H9 (cell line): ENCODE results near the gene PAFAH1B2. TPM values are rescaled to one million over a fixed set of nuclear protein-coding genes. Genes with fewer than 3 reads are reported as not detected.

Source experiments
- DNase-seq: peaks from one replicate; pipeline ENCODE4 v3.0.0-alpha.2; 2017
- H2AFZ ChIP-seq: one replicate; pipeline ENCODE4 v1.6.1; 2013; ENCODE audit warnings: mild to moderate bottlenecking, low read length, control low read depth, moderate library complexity
- H2AK5ac ChIP-seq: 2 replicates; pipeline ENCODE4 v1.6.1; 2013; ENCODE audit warnings: low read length, control low read depth, mixed read lengths; ENCODE audit not compliant: insufficient read length
- H2BK120ac ChIP-seq: one replicate; pipeline ENCODE4 v1.6.1; 2013; ENCODE audit warnings: low read depth, mild to moderate bottlenecking, low read length, control low read depth, inconsistent platforms; ENCODE audit not compliant: poor library complexity, severe bottlenecking
- H2BK12ac ChIP-seq: 2 replicates; pipeline ENCODE4 v1.6.1; 2013; ENCODE audit warnings: low read length, control low read depth, mixed read lengths, low read depth; ENCODE audit not compliant: insufficient read length
- H2BK15ac ChIP-seq: 2 replicates; pipeline ENCODE4 v1.6.1; 2013; ENCODE audit warnings: low read depth, low read length, control low read depth
- H2BK20ac ChIP-seq: one replicate; pipeline ENCODE4 v1.6.1; 2013; ENCODE audit warnings: low read depth, mild to moderate bottlenecking, low read length, control low read depth, inconsistent platforms; ENCODE audit not compliant: poor library complexity, severe bottlenecking
- H2BK5ac ChIP-seq: 2 replicates; pipeline ENCODE4 v1.6.1; 2013; ENCODE audit warnings: low read length, control low read depth, mixed read lengths; ENCODE audit not compliant: insufficient read length
- H3K14ac ChIP-seq: 2 replicates; pipeline ENCODE4 v1.6.1; 2013; ENCODE audit warnings: low read length, control low read depth; ENCODE audit not compliant: insufficient read depth
- H3K18ac ChIP-seq: 2 replicates; pipeline ENCODE4 v1.6.1; 2013; ENCODE audit warnings: low read depth, mild to moderate bottlenecking, mixed read lengths, low read length, control low read depth; ENCODE audit not compliant: insufficient read length
- H3K23ac ChIP-seq: 2 replicates; pipeline ENCODE4 v1.6.1; 2013; ENCODE audit warnings: low read length, control low read depth, mixed read lengths, low read depth; ENCODE audit not compliant: insufficient read length
- H3K23me2 ChIP-seq: 2 replicates; pipeline ENCODE4 v1.6.1; 2013; ENCODE audit warnings: low read depth, mild to moderate bottlenecking, mixed read lengths, low read length, control low read depth; ENCODE audit not compliant: insufficient read length, poor library complexity, severe bottlenecking
- H3K27ac ChIP-seq: 2 replicates; pipeline ENCODE4 v1.5.1; 2013; ENCODE audit warnings: low read length, control low read depth, mixed read lengths, low read depth; ENCODE audit not compliant: insufficient read length
- H3K27me3 ChIP-seq: 2 replicates; pipeline ENCODE4 v1.6.1; 2013; ENCODE audit warnings: low read length, control low read depth, inconsistent platforms; ENCODE audit not compliant: insufficient read depth
- H3K4ac ChIP-seq: 2 replicates; pipeline ENCODE4 v1.6.1; 2013; ENCODE audit warnings: low read depth, mild to moderate bottlenecking, control low read depth, inconsistent platforms, low read length, moderate library complexity
- H3K4me1 ChIP-seq: 2 replicates; pipeline ENCODE4 v1.6.1; 2013; ENCODE audit warnings: low read length, control low read depth, inconsistent platforms; ENCODE audit not compliant: insufficient read depth
- H3K4me2 ChIP-seq: 2 replicates; pipeline ENCODE4 v1.6.1; 2013; ENCODE audit warnings: low read length, control low read depth, mixed read lengths; ENCODE audit not compliant: insufficient read length, insufficient read depth
- H3K56ac ChIP-seq: 2 replicates; pipeline ENCODE4 v1.6.1; 2013; ENCODE audit warnings: low read depth, mild to moderate bottlenecking, mixed read lengths, low read length, control low read depth; ENCODE audit not compliant: insufficient read length
- H3K79me1 ChIP-seq: 2 replicates; pipeline ENCODE4 v1.6.1; 2013; ENCODE audit warnings: low read depth, mild to moderate bottlenecking, moderate library complexity, low read length, control low read depth, inconsistent platforms; ENCODE audit not compliant: insufficient read depth, poor library complexity, severe bottlenecking
- H3K79me2 ChIP-seq: 2 replicates; pipeline ENCODE4 v1.6.1; 2013; ENCODE audit warnings: low read length, control low read depth, inconsistent platforms; ENCODE audit not compliant: insufficient read depth
- H3K9ac ChIP-seq: 2 replicates; pipeline ENCODE4 v1.6.1; 2013; ENCODE audit warnings: low read length, control low read depth, mixed read lengths; ENCODE audit not compliant: insufficient read length; ENCODE audit errors: extremely low read depth
- H3K9me3 ChIP-seq: one replicate; pipeline ENCODE4 v1.6.1; 2013; ENCODE audit warnings: low read depth, low read length, inconsistent platforms; ENCODE audit not compliant: control insufficient read depth
- H3T11ph ChIP-seq: one replicate; pipeline ENCODE4 v1.6.1; 2013; ENCODE audit warnings: mild to moderate bottlenecking, low read length, control low read depth, inconsistent platforms
- H4K20me1 ChIP-seq: one replicate; pipeline ENCODE4 v1.6.1; 2013; ENCODE audit not compliant: control insufficient read depth, insufficient read length, insufficient read depth
- H4K5ac ChIP-seq: 2 replicates; pipeline ENCODE4 v1.6.1; 2013; ENCODE audit warnings: low read depth, mild to moderate bottlenecking, mixed read lengths, low read length, control low read depth; ENCODE audit not compliant: insufficient read length
- H4K8ac ChIP-seq: replicated peaks from 2 replicates; pipeline ENCODE4 v1.6.1; 2013; ENCODE audit warnings: low read length, control low read depth, mixed read lengths, low read depth; ENCODE audit not compliant: insufficient read length
- H4K91ac ChIP-seq: 2 replicates; pipeline ENCODE4 v1.6.1; 2013; ENCODE audit warnings: low read depth, mild to moderate bottlenecking, moderate library complexity, mixed read lengths, low read length, control low read depth; ENCODE audit not compliant: insufficient read length
- H3K27ac Mint-ChIP-seq, 3 experiments: 2 replicates in 2 of 3; 3 replicates in 1 of 3; pipeline ENCODE4 v1.8.0; 2020 to 2021; ENCODE audit warnings: mixed read lengths in 3 of 3, mild to moderate bottlenecking in 1 of 3, moderate library complexity in 1 of 3
- H3K27me3 Mint-ChIP-seq: 2 replicates; pipeline ENCODE4 v1.8.0; 2021; ENCODE audit warnings: low read depth, mild to moderate bottlenecking, moderate library complexity, mixed read lengths
- H3K36me3 Mint-ChIP-seq, 3 experiments: 2 replicates in 2 of 3; 3 replicates in 1 of 3; pipeline ENCODE4 v1.8.0; 2020 to 2021; ENCODE audit warnings: low read depth in 3 of 3, mixed read lengths in 3 of 3; ENCODE audit not compliant: insufficient read depth in 1 of 3
- H3K4me1 Mint-ChIP-seq, 2 experiments: 2 replicates each; pipeline ENCODE4 v1.8.0; 2020; ENCODE audit warnings: mixed read lengths in 2 of 2
- H3K4me3 Mint-ChIP-seq, 2 experiments: 2 replicates in 1 of 2; 3 replicates in 1 of 2; pipeline ENCODE4 v1.8.0; 2020 to 2021; ENCODE audit warnings: mild to moderate bottlenecking in 2 of 2, mixed read lengths in 2 of 2, moderate library complexity in 1 of 2
- H3K9me3 Mint-ChIP-seq, 2 experiments: 2 replicates in 1 of 2; 3 replicates in 1 of 2; pipeline ENCODE4 v1.8.0; 2020; ENCODE audit warnings: mild to moderate bottlenecking in 2 of 2, mixed read lengths in 2 of 2, moderate library complexity in 1 of 2
- CTCF ChIP-seq: fragments of 200-600 bp; sonication (generic); conservative IDR thresholded peaks from 3 replicates; pipeline ENCODE4 v1.8.0; 2021; ENCODE audit warnings: antibody characterized with exemption, mild to moderate bottlenecking
- WGBS: extraction: QIAGEN DNeasy Blood & Tissue Kit; methylation state at CpG from one replicate; pipeline ENCODE4 v1.1.7; 2013; ENCODE audit warnings: missing lambda C conversion rate, low lambda C conversion rate, mixed read lengths; ENCODE audit not compliant: insufficient read length; ENCODE audit errors: extremely low coverage; 5-methylcytosine and 5-hydroxymethylcytosine counted together
- total RNA-seq: library from RNA; stranded (reverse); gene quantifications from 2 replicates; pipeline ENCODE4 v1.2.1, GENCODE V29; 2021

The PAFAH1B2 gene
- total RNA-seq, 1 experiment from 2014 or later, result 161 TPM

- Histone ChIP-seq H3K4me1 (no peaks in the 10 kb centered on the region), H3K4me2 (no peak overlapping the region), H3K4ac (no peak overlapping the region), H4K91ac (no peak overlapping the region), H3T11ph (no peak overlapping the region), H3K79me1 (no peaks in the 10 kb centered on the region), H3K9me3 (no peaks in the 10 kb centered on the region), H3K56ac (no peak overlapping the region), H3K23me2 (no peaks in the 10 kb centered on the region), H2BK15ac (no peak overlapping the region), H2BK120ac (no peak overlapping the region), H3K23ac (no peak overlapping the region), H2BK20ac (no peak overlapping the region), H3K14ac (no peak overlapping the region), H4K8ac (no peak overlapping the region), H2BK12ac (no peak overlapping the region), H3K18ac (no peak overlapping the region), H4K5ac (no peak overlapping the region), H3K27ac (no peak overlapping the region), H3K79me2 (no peaks in the 10 kb centered on the region), H2AFZ (no peak overlapping the region), H2BK5ac (no peak overlapping the region), H3K9ac (no peak overlapping the region), H2AK5ac (no peak overlapping the region), H3K27me3 (no peaks in the 10 kb centered on the region), H4K20me1 (no peaks in the 10 kb centered on the region)
- Mint-ChIP-seq H3K9me3 (no peaks in the 10 kb centered on the region), H3K4me1 (peaks cover 6 to 7% of the 10 kb centered on the region in 2 experiments), H3K27me3 (no peaks in the 10 kb centered on the region), H3K4me3 (no peak overlapping the region), H3K27ac (no peak overlapping the region), H3K36me3 (peaks cover 9 to 63% (median 40%) of the 10 kb centered on the region in 3 experiments)
- DNase-seq, result no peak
- WGBS, result no CpG with 5 or more reads among the region's 11 CpGs
- TF ChIP-seq CTCF, result no peak
Observed at GRCh38 chr11:117217141-117218084, 73.3 kb downstream of the PAFAH1B2 start.
